Inferior parietal cortex (tissue), 1 donor: Measurements from ENCODE around the gene CPAMD8.
"Not testable (repeated sequence)": the region's sequence is repeated elsewhere in the genome, so short reads cannot be mapped to it uniquely, and the experiment has no call there.

Experiments
- DNase-seq: peaks from one replicate; pipeline ENCODE4 v3.0.0-alpha.2; 2016; ENCODE audit errors: extremely low spot score

The CPAMD8 gene

DNA sequence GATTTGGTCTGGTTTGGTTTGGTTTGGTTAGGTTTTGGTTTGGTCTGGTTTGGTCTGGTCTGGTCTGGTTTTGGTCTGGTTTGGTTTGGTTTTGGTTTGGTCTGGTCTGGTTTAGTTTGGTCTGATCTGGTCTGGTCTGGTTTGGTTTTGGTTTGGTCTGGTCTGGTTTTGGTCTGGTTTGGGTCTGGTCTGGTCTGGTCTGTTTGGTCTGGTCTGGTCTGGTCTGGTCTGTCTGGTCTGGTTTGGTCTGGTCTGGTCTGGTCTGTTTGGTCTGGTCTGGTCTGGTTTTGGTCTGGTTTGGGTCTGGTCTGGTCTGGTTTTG is 151.7 kb downstream of the CPAMD8 start:
- DNase-seq, result not testable (repeated sequence)

DNA sequence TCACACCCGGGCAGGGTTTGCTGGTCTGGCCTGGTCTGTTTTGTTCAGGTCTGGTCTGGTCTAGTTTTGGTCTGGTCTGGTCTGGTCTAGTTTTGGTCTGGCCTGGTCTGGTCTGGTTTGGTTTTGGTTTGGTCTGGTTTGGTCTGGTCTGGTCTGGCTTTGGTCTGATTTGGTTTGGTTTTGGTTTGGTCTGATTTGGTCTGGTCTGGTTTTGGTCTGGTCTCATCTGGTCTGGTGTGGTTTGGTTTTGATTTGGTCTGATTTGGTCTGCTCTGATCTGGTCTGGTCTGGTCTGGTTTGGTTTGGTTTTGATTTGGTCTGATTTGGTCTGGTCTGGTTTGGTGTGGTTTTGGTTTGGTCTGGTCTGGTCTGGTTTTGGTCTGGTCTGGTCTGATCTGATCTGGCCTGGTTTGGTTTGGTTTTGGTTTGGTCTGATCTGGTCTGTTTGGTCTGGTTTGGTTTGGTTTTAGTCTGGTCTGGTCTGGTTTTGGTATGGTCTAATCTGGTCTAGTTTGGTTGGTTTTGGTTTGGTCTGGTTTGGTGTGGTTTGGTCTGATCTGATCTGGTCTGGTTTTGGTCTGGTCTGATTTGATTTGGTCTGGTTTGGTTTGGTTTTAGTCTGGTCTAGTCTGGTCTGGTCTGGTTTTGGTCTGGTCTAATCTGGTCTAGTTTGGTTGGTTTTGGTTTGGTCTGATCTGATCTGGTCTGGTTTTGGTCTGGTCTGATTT is 152.2 kb downstream of the CPAMD8 start:
- DNase-seq, result no peak

DNA sequence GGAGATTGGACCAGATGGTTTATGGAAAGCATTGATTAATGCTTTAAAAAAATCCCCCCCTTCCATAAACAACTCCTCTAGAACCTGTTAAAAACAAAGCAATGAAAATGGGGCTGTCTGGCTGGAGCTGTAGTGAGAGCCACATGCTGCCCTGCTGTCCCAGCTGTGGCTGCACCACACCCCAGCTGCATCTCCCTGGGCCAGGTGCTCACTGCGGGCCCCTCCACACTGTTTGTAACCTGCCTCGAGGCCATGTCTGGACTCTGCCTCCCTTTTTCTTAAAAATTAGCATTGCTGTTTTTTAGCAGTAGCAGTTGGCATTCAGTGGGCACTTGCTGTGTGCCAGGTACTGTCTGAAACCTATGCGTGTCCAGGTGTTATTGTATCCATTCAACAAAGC is 153.0 kb downstream of the CPAMD8 start:
- DNase-seq, result no peak

DNA sequence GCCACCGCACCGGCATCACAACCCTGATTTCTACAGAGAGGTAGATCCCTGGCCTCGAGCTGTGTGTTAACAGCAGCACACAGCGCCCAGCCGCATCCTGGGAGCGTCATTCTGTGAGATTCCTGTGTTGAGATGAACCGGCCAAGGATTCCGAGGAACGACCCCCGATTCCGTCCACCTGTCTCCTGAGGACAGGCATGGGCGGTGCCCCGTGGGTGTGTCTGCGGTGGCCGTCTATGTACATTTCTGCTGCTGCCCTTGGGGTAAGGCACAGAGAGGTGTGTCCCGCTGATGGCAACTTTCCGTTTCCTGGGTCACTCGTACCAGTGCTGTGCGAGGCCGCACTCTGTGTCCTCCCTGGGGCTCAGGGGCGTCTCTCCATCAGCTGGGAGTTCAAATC is 153.9 kb downstream of the CPAMD8 start:
- DNase-seq, result no peak

DNA sequence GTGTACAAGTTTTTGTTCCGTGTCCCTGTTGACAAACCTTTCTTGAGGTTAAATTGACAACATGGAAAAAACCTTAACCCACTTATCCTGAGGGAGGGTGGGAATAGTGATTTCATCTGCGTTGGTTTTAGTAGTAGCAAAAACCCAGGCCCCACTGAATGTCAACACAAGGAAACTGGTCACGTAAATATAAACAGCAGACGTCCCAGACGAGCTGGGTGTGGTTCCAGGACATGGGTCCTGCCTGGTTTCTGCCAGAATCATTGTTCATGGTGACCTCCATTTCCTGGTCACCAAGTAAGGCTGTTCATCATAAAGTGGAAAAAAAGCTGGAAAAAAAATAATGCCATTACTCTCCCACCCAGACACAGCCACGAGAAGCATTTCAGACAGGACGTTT is 154.7 kb downstream of the CPAMD8 start:
- no peak for DNase-seq

DNA sequence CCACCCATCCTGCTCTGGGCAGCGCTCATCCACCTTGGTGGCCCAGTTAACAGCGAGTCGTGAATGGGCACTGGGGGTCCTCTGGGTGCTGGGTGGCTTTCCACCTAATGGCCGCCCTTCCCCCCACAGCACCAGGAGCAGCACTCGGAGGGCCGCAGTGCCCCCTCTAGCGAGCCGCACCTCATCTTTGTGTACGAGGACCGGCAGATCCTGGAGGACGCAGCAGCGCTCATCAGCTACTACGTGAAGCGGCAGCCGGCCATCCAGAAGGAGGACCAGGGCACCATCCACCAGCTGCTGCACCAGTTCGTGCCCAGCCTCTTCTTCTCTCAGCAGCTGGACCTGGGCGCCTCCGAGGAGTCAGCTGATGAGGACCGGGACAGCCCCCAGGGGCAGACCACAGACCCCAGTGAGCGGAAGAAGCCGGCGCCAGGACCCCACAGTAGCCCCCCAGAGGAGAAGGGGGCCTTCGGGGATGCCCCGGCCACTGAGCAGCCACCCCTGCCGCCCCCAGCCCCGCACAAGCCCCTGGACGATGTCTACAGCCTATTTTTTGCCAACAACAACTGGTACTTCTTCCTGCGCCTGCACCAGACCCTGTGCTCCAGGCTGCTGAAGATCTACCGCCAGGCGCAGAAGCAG is 157.2 kb downstream of the CPAMD8 start:
- DNase-seq, result no peak

DNA sequence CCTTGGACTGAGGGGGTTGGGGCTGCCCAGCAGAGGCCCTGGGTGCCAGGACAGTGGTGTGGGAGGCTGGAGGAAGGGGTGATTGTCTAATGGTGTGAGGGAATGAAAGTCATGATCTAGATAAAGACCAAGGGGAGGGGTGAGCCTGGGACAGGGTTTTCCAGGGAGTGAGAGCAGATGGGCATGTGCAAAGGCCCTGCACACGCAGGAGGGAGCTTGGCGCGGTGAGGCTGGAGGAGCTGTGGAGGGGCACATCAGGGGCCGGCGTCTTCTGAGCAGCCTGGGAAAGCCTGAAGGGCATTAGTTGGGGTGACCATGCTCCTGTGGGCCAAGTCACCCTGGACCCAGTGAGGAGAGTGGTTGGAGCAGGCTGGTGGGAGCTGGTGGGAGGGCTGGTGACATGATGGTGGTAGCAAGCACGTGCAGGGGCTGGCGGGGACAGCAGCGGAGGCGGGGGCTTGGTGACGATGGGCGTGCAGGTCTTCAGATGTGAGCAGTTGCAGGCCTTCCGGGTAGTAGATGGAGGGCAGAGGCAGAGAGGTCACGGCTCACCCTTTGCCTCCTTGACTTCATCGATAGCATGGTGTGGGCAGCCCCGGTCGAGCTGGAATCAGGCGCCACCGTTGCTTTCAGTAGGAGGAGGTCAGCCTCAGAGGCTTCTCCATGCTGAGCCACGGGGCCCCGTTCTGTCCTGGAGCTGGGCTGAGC is 158.0 kb downstream of the CPAMD8 start:
- no peak for DNase-seq

DNA sequence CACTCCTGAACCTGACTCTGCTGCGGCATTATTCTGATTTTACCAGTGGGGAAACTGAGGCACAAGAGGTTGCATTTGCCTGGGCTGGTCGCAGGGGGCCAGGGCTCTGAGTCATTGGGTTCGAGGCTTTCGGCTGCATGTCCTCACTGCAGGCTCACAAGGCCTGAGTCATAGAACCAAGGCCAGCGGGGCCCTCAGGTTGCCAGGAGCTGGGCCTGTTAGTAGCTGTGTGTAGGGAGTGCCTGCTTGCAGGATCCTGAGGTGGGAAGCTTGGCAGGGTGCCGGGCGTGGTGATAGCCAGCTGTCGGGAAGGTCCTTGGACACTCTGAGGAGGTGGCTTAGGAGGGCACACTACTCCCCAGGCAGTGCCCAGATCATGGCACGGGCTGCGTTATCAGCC is 159.4 kb downstream of the CPAMD8 start:
- DNase-seq, result no peak

DNA sequence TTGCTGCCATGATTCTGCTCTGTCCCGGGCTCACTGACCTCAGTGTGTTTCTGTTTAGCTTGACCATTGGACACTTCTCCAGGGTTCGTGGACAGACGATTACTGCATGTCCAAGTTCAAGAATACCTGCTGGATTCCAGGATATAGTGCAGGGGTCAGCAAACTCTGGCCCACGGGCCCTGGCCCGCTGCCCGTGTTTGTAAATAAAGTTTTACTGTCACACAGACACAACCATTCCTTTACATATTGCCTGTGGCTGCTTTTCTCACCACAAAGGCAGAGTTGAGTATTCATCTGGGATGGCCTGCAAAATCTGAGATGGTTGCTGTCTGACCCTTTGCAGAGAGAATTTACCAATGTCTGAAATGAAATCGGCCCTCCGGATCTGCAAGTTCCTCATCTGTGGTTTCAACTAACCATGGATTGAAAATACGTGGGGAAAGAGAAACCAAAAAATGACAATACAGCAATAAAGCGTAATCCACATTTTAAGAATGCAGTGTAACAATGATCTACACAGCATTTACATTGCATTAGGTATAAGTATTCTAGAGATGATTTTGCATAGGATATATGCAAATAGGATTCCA is 163.7 kb downstream of the CPAMD8 start:
- DNase-seq, result no peak

DNA sequence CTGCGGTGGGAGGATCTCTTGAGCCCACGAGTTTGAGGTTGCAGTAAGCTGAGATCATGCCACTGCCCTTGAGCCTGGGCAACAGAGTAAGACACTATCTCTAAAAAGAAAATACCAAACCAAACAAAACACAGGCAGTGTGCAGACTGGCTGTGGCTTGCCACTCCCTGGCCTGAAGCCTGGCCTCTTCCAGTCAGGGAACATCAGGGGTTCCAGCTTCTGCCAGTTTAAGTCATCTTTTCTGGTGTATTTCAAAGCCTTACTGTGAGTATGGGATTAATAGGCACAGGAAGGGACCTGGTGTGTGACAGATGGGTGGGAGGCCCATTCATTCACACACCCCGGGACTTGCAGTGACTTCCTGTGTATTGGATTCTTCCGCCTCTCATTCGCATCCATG is 164.8 kb downstream of the CPAMD8 start:
- no peak for DNase-seq

DNA sequence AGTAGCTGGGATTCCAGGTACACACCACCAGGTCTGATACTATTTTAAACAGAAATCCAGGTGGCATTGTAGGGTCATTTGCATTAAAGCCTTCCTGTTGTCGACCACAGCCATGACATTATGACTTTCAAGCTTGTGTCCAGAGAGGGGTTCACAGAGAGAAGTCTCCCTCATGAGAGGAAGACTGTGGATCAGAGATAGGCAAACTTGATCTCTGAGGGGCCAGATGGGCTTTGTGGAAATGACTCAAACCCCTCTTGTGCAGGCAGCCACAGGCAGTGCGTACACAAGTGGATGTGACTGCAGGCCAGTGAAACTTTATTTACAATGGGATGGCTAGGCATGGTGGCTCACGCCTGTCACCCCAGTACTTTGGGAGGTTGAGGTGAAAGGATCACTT is 165.6 kb downstream of the CPAMD8 start:
- DNase-seq, result no peak

DNA sequence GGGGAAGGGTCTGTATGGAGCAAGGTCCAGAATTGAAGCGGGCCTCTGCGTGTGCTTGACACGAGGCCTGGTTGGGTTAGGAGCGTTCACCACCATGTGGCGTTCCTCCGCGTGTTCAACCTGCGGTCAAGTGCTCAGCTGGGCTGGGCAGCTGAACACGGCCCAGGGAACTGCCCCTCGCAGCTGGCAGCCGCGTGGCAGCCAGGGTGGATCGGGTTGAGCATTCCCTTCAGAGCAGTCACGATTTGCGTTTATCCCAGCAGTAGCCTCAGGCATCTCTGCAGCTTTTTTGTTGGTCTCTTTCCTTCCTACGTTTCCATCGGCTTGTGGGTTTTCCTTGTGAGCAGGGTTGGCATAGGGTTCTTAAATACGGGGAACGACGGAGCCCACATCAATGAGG is 166.5 kb downstream of the CPAMD8 start:
- DNase-seq, result no peak

DNA sequence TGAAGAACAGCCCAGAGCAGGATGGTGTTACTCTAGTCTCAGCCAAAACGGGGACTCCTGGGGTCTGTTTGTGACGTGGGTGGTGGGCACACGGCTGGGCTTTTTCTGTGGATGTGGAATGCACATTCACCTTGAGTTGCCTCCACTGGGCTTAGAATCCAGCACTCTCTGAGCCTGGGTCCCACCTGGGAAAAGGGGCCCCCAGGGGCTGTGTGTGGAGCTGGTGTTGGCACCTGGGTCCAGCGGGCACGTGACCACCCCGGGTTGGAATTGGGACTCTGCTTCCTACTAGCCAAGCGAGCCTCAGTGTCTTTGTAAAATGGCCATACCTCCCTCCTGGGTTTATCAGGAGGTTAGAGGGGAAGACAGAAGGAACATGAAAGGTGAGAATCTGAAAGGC is 167.0 kb downstream of the CPAMD8 start:
- DNase-seq, result no peak

DNA sequence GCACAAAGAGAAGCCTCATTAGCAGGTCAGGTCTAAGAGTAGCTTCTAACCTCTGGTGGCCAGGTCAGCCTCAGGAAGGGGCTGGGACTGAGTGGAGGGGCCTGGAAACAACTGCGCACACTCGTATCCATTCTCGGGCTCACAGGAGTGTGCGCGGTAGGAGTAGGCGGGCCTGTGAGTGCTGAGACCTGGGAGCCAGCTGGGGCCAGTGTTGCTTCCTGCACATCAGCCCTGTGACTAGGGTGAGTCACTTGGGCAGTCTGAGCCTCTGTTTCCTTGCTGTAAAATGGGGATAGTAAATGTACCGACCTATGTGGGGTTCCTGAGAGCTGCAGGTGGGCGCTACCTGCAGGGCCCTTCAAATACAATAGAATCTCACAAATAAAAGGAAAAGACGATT is 170.5 kb downstream of the CPAMD8 start:
- DNase-seq, result no peak

DNA sequence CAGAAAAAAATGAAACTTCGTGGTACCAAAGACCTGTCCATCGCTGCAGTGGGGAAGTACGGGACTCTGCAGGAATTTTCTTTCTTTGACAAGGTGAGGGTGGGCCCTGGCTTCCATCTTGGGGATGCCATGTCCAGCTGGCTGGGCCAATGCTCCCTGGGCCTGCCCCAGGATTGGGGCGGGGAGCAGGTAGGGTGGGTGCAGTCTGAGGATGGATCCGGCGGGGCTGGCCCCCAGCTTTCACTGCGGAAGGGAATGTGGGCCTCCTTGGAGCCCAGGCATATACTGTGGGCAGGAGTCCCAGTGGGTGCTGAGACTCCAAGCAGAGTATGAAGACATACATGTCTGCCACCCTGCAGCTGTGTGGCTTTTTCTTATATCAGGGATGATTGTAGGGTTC is 173.5 kb downstream of the CPAMD8 start:
- no peak for DNase-seq

DNA sequence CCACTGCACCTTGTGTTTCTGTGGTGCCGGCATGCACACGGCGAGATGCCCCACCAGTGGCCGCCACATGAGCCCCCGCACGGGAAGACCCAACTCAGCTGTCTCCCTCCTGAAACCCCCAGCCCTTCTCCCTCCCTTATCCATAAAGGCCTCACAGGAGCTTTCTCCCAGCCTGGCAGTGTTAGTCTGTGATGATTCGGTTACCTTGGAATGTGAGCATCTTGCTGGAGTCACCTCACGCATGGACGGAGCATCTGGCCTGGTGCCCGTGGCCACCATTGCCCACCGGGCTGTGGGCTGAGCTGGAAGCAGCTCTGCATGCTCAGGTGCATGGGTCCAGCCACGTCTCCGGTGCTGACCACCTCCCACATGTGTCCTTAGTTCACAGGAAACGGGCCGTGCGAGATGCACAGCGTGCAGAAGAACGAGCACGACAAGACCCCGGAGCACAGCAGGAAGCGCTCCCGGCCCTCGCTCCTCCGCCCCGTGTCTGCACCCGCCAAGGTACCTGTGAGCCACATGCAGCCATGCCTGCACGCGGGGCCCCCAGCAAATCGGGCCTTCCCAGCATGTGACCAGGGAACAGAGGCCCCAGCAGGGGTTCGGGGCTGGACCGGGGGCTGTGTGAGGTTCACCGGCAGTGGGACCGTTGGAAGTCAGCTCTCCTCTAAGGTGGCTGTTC is 175.4 kb downstream of the CPAMD8 start:
- DNase-seq, result no peak

DNA sequence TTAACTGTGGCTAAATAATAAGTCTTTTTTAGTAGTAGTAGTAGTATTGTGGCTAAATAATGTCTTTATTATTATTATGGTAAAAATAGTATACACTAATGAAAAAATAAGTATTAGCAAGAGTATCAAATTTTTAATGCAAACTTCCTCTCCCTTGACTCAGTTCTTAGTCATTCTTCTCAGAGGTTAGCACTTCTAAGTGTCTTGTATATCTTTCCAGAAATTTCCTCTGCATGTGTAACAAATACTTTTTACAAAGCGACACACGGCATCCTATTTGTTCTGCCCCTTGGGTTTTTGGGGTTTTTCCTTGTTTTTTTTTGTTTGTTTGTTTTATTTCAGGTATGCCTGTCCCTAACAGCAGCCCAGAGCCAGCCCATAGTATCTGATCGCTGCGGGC is 176.5 kb downstream of the CPAMD8 start:
- DNase-seq, result no peak

DNA sequence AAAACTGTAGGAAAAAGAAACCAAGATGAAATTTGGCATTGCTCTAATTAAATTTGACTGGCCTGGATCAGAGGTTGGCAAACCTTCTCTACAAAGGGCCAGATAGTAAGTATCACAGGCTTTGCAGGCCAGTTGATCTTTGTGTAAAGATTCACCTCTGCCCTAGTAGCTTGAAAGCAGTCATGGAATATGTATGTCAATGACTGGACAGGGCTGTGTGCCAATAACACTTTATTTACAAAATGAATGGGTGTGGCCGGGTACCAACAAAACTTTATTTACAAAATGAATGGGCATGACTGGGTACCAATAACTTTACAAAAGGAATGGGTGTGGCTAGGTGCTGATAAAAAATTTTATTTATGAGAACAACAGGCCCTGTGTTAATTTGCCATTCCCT is 177.4 kb downstream of the CPAMD8 start:
- no peak for DNase-seq

DNA sequence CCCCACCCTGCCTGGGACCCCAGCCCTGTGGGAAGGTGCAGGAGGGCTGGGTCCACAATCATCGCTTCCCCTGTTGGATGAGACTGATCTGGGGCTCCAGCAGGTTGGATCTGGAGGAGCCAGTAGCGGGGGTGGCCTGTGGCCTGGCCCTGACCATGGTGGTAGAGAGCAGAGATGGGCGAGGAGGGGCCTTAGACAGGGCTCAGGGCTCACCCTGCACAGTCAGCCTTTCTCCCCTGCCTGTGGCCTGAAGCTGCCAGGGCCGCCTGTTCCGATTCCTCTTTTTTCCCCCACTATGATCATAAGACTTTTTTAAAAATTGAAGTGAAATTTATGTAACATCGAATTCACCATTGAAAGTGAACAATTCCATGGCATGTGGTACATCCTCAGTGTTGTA is 179.2 kb downstream of the CPAMD8 start:
- DNase-seq, result no peak

DNA sequence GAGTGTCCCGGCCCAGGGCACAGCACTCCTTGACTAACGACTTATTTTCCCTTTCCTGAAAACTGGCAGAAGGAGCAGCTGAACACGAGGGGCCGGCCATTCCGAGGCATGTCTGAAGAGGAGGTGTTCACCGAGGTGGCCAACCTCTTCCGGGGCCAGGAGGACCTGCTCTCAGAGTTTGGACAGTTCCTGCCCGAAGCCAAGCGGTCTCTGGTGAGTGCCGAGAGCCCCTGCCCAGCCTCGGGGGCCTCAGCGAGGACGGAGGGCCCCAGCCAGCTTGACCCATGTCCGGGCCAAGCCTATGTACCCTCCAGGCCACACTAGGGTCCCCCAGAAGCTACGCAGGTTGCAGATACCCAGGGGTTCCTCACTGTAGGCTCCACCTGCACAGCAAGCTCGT is 179.7 kb downstream of the CPAMD8 start:
- DNase-seq, result no peak
